Ovary (tissue), 9 donors: ENCODE measurements around the gene MMP28. TPM values are rescaled to one million over a fixed set of nuclear protein-coding genes. Genes with fewer than 3 reads are reported as not detected.
"Not testable (repeated sequence)": the region's sequence is repeated elsewhere in the genome, so short reads cannot be mapped to it uniquely, and the experiment has no call there.

Source experiments
- DNase-seq, 5 donors: peaks; one replicate each; pipeline ENCODE4 v3.0.0-alpha.2; 2019 to 2020
- H3K27ac ChIP-seq, 2 donors: fragments of 200-600 bp; one replicate each; pipeline versions ENCODE4 v1.5.1 to v1.8.0; 2019 to 2022
- H3K27me3 ChIP-seq: fragments of 200-600 bp; one replicate; pipeline ENCODE4 v1.8.0; 2022
- H3K36me3 ChIP-seq: fragments of 200-600 bp; sonication (generic); one replicate; pipeline ENCODE4 v1.5.1; 2019
- H3K4me1 ChIP-seq: one replicate; pipeline ENCODE4 v1.8.1; 2013; ENCODE audit warnings: mild to moderate bottlenecking, moderate library complexity; ENCODE audit not compliant: insufficient read depth
- H3K4me3 ChIP-seq: fragments of 200-600 bp; sonication (generic); one replicate; pipeline ENCODE4 v1.5.1; 2017
- H3K9me3 ChIP-seq, 2 donors: fragments of 200-600 bp in 1 of 2; sonication (generic) in 1 of 2; one replicate each; pipeline versions ENCODE4 v1.5.1 to v1.8.1; 2013 to 2019; ENCODE audit warnings: mild to moderate bottlenecking in 1 of 2, moderate library complexity in 1 of 2
- EP300 ChIP-seq: sonication (generic); formaldehyde crosslinking; IDR thresholded peaks from one replicate; pipeline ENCODE4 v1.6.1; 2017; ENCODE audit warnings: antibody characterized with exemption
- POLR2A ChIP-seq: fragments of 450-650 bp; IDR thresholded peaks from one replicate; pipeline ENCODE4 v1.6.1; 2017; ENCODE audit warnings: antibody characterized with exemption, mild to moderate bottlenecking, moderate library complexity
- WGBS, 3 donors: extraction: QIAGEN DNeasy Blood & Tissue Kit in 1 of 3; methylation state at CpG; one replicate each; pipeline versions ENCODE4 v1.1.5 to v1.1.7; 2013 to 2017; 5-methylcytosine and 5-hydroxymethylcytosine counted together
- intact Hi-C, 4 donors: fragments of 100-400 bp; cut with DNase I; formaldehyde crosslinking; loops; one replicate each; pipeline versions ENCODE4 v1.11.0 to v1.15.1; 2022 to 2023
- polyA plus RNA-seq, 2 donors: library from polyadenylated mRNA; stranded (reverse); fragments of 200-250 nt in 1 of 2; fragments of 350-450 nt in 1 of 2; fragmentation: Illumina TruSeq in 1 of 2; extraction: RNeasy Lipid Tissue Mini Kit (QIAGEN cat#74804) in 1 of 2; gene quantifications; one replicate each; pipeline ENCODE4 v1.2.3, GENCODE V29; 2013 to 2014
- total RNA-seq, 7 donors: library from RNA; depleted of rRNA in 2 of 7; stranded (reverse); fragments of >200 nt in 2 of 7; fragmentation: NEBNext Ultra II Directional in 3 of 7; extraction: Animal tissue kit (Norgen Biotek cat#: 25700) in 3 of 7; gene quantifications; one replicate each; pipeline versions ENCODE4 v1.1.0 to v1.2.4, GENCODE V29; 2016 to 2023
- TF ChIP-seq, protein P1 (sequence below), 3 donors: fragments of 450-650 bp in 2 of 3; fragments of 200-600 bp in 1 of 3; IDR thresholded peaks; one replicate each; pipeline versions ENCODE4 v1.5.1 to v1.8.0; 2016 to 2022; ENCODE audit warnings: antibody characterized with exemption in 3 of 3, mild to moderate bottlenecking in 1 of 3
- donor health status: DM: no; HTN: no; CAD: no; lungs with moderate emphysema.
- donor health status: DM: no; HTN: no; CAD: no.
- donor health status: Bipolar disorder and iron deficiency.
- donor health status: DM: yes; HTN: yes; CAD: no.
- donor health status: DM: no; HTN: no; CAD: no.
- donor health status: DM: yes; HTN: yes; CAD: no.

MMP28 gene
- total and polyA plus RNA-seq, 9 donors: 0.25 to 33.3 (median 3.5) TPM

DNA sequence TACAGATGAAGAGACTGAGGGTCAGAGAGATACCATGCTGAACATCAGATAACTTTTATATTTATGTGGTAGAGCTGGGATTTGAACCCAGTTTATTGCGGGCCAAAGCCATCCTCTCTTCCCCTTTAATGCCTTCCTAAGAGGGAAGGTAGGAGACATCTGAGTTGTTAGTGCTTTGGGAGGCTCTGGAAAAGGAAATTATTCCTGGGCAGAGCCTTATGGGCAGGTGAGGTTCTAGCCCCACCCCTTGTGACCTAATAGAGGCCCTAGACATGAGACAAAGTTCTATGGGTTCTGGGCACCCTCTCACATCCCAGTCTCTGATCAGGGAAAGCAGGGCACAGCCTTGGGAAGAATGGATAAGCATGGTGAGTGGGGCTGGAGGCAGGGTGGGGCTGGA, 34.9 kb downstream of the MMP28 start, which contains the start of gene C17orf50:
C17orf50 (plus strand) TSS at position 301 of the 400 bp plus-strand sequence; CDS start at position 356, 55 bp downstream.
- intact Hi-C loops: loop anchor here in 2 of 4 donors (5.0 to 10.0 kb wide), 2 partner anchors 47 to 724 kb away; partner anchors contain the start of genes TAF15 (in 1 of the 2) and ZNHIT3 (in 1 of the 2)
- 58 to 91% (median 67%) methylated on average over 1 of the region's 1 CpG for WGBS, 3 donors
- H3K36me3 ChIP-seq: no peaks in the 10 kb centered on the region
- H3K4me1 ChIP-seq: peaks cover 3% of the 10 kb centered on the region
- no peak for DNase-seq
- no peak within 1 kb of the TSS for H3K4me3 ChIP-seq
- TF ChIP-seq EP300 (no peak), POLR2A (no peak)
- TF ChIP-seq, protein P1, sequence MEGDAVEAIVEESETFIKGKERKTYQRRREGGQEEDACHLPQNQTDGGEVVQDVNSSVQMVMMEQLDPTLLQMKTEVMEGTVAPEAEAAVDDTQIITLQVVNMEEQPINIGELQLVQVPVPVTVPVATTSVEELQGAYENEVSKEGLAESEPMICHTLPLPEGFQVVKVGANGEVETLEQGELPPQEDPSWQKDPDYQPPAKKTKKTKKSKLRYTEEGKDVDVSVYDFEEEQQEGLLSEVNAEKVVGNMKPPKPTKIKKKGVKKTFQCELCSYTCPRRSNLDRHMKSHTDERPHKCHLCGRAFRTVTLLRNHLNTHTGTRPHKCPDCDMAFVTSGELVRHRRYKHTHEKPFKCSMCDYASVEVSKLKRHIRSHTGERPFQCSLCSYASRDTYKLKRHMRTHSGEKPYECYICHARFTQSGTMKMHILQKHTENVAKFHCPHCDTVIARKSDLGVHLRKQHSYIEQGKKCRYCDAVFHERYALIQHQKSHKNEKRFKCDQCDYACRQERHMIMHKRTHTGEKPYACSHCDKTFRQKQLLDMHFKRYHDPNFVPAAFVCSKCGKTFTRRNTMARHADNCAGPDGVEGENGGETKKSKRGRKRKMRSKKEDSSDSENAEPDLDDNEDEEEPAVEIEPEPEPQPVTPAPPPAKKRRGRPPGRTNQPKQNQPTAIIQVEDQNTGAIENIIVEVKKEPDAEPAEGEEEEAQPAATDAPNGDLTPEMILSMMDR (IDR thresholded peaks at IDR 0.05): no peak
- H3K9me3 ChIP-seq: no peaks in the 10 kb centered on the region
- no peaks in the 10 kb centered on the region for H3K27me3 ChIP-seq
- H3K27ac ChIP-seq: no peak within 1 kb of the TSS

- Histone ChIP-seq H3K36me3 (no peaks in the 10 kb centered on the region), H3K9me3 (no peaks in the 10 kb centered on the region), H3K27me3 (no peaks in the 10 kb centered on the region), H3K27ac (no peak overlapping the region), H3K4me1 (no peaks in the 10 kb centered on the region), H3K4me3 (no peak overlapping the region)
- intact Hi-C loops: no loop called here
- no peak for DNase-seq
- TF ChIP-seq, protein P1 (IDR thresholded peaks at IDR 0.05): no peak
- no peak for TF ChIP-seq POLR2A
- no peak for TF ChIP-seq EP300
These were observed 38.2 kb downstream of the MMP28 start for GRCh38 chr17:35757243-35757642.

DNA sequence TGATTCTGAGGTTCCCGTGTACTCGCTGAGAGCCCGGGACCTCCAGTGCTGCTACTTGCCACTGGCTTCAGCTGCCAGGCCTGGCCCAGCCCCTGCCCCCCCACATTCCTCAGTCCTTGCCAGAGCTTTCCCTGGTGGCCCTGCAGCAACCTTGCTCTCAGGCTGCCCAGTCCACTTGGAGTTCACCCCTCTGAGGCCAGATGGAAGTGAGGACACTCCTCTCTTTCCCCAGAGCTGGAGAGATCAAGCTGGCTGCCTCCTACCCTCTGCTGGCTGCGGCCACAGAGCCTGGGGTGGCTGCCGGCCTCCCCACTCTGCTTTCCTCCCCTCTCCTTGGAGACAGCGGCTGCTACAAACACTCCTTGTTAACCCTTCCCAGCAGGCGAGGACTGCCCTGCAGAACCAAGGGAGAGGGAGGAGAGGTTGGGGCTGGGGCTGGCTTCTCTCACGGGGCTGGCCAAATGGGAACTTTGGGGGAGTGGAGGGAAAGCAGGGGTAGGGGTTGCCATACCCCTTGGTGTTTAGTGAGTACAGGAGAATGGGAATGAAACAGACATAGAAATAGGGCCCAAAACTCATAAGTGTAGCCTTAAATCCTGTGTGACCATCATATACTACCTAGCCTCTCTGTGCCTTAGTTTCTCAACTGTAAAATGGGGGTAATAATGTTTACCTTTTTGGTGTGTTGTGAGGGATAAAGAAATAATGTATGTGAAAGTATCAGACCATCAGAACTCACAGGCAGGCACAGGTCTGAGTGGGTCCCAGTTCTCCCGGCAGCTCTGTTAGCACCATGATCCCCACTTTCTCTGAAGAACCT, 42.3 kb downstream of the MMP28 start, which contains the start of gene GAS2L2:
GAS2L2 (minus strand) TSS at position 295 of the 820 bp plus-strand sequence. CDS start 389 bp downstream, outside the sequence.
- no peaks in the 10 kb centered on the region for H3K9me3 ChIP-seq
- TF ChIP-seq POLR2A (no peak), EP300 (no peak)
- TF ChIP-seq, protein P1 (IDR thresholded peaks at IDR 0.05): no peak
- DNase-seq: no peak
- H3K27me3 ChIP-seq: no peaks in the 10 kb centered on the region
- 20 to 37% (median 34%) methylated on average over 7 to 9 of the region's 9 CpGs for WGBS, 3 donors
- H3K36me3 ChIP-seq: no peaks in the 10 kb centered on the region
- no peak within 1 kb of the TSS for H3K4me3 ChIP-seq
- intact Hi-C loops: no loop called here
- no peak within 1 kb of the TSS for H3K27ac ChIP-seq
- no peaks in the 10 kb centered on the region for H3K4me1 ChIP-seq

DNA sequence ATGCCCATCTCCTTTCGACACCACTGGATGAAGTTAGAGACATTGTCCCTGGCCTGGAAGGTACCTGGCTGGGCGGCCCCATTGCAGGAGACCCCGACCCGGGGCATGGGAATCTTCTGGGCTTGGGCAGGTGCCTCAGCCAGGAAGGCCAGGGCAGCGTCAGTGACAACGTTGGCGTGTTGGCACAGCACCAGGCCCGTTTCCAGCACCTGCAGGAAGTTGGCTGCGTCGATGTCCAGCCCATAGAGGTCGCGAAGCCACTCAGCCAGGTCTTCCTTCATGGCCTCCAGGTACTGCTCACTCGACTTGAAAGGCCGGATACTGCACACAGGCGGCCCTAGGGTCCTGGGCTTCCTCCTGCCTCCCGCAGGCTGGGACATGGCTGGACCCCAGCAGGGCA, 43.0 kb downstream of the MMP28 start:
- Histone ChIP-seq H3K9me3 (no peaks in the 10 kb centered on the region), H3K27me3 (no peaks in the 10 kb centered on the region), H3K4me1 (no peaks in the 10 kb centered on the region), H3K27ac (no peak overlapping the region), H3K4me3 (no peak overlapping the region), H3K36me3 (no peaks in the 10 kb centered on the region)
- intact Hi-C loops: no loop called here
- WGBS, 3 donors: 60 to 73% (median 69%) methylated on average over 16 of the region's 16 CpGs
- no peak for TF ChIP-seq EP300
- no peak for TF ChIP-seq POLR2A
- TF ChIP-seq, protein P1 (IDR thresholded peaks at IDR 0.05): no peak
- no peak for DNase-seq

- H3K9me3 ChIP-seq, H3K4me1 ChIP-seq, H3K27me3 ChIP-seq, H3K4me3 ChIP-seq, DNase-seq, H3K36me3 ChIP-seq, H3K27ac ChIP-seq, intact Hi-C loops: not testable (repeated sequence)
- 75 to 79% (median 78%) methylated on average over 4 of the region's 4 CpGs for WGBS, 3 donors
These were observed 43.9 kb downstream of the MMP28 start for GRCh38 chr17:35751541-35751940.
